Activated naive CD8-positive, alpha-beta T cell treated with anti-CD3 and anti-CD28 coated beads, Interleukin-2, amount 10 ng/mL, durations not matched to agents 7 days and 5 days (primary cell): ENCODE measurements around the gene CIB4. TPM values are rescaled to one million over a fixed set of nuclear protein-coding genes. Genes with fewer than 3 reads are reported as not detected.
A peak's percentile ranks its signal among the peaks of the same experiment; 100 is the strongest.

Source experiments
- ATAC-seq: fragments of 150-1000 bp; cut with Tn5 transposase; one replicate; pipeline ENCODE4 v1.10.0; 2021; ENCODE audit warnings: low read depth, moderate library complexity
- POLR2A ChIA-PET: fragments of 350-600 bp; sonication (Branson Sonifier 250); formaldehyde crosslinking; loops from one replicate; lab custom pipeline; 2021; ENCODE audit warnings: antibody characterized with exemption; lab: Charles Lee
- DNase-seq: peaks from one replicate; pipeline ENCODE4 v3.0.0; 2021
- H3K27ac Mint-ChIP-seq: one replicate; pipeline ENCODE4 v1.8.0; 2022; ENCODE audit warnings: mild to moderate bottlenecking, mixed read lengths
- H3K27me3 Mint-ChIP-seq: one replicate; pipeline ENCODE4 v1.8.0; 2022; ENCODE audit warnings: mild to moderate bottlenecking, moderate library complexity, mixed read lengths
- H3K36me3 Mint-ChIP-seq: one replicate; pipeline ENCODE4 v1.8.0; 2021; ENCODE audit warnings: mild to moderate bottlenecking, mixed read lengths
- H3K4me1 Mint-ChIP-seq: one replicate; pipeline ENCODE4 v1.8.0; 2021; ENCODE audit warnings: mixed read lengths
- H3K4me3 Mint-ChIP-seq: one replicate; pipeline ENCODE4 v1.8.0; 2022; ENCODE audit warnings: mild to moderate bottlenecking, moderate library complexity, mixed read lengths
- H3K9me3 Mint-ChIP-seq: one replicate; pipeline ENCODE4 v1.8.0; 2021; ENCODE audit warnings: mixed read lengths
- total RNA-seq, 2 experiments: library from RNA; stranded (reverse); gene quantifications; one replicate each; pipeline ENCODE4 v1.2.3, GENCODE V29; 2021

Gene CIB4
- total RNA-seq, 2 experiments from 2014 or later, result not detected

GRCh38 chr2:26581266-26581990 lies 59.7 kb downstream of the CIB4 start:
- POLR2A ChIA-PET, result no interaction called here
- ATAC-seq (no peak), DNase-seq (no peak)
- Mint-ChIP-seq H3K27ac (no peak overlapping the region), H3K27me3 (peaks cover 20% of the 10 kb centered on the region), H3K4me1 (peaks cover 4% of the 10 kb centered on the region), H3K4me3 (no peak overlapping the region), H3K36me3 (no peaks in the 10 kb centered on the region), H3K9me3 (no peaks in the 10 kb centered on the region)

GRCh38 chr2:26580751-26581150 lies 60.4 kb downstream of the CIB4 start:
- no peaks in the 10 kb centered on the region for H3K9me3 Mint-ChIP-seq
- no peak for ATAC-seq
- H3K36me3 Mint-ChIP-seq, result no peaks in the 10 kb centered on the region
- peaks cover 4% of the 10 kb centered on the region for H3K4me1 Mint-ChIP-seq
- H3K27ac Mint-ChIP-seq, result no peak overlapping the region
- DNase-seq, result no peak
- POLR2A ChIA-PET, result no interaction called here
- H3K27me3 Mint-ChIP-seq, result peaks cover 16% of the 10 kb centered on the region
- no peak overlapping the region for H3K4me3 Mint-ChIP-seq

GRCh38 chr2:26580151-26580550 lies 61.0 kb downstream of the CIB4 start:
- H3K36me3 Mint-ChIP-seq, result no peaks in the 10 kb centered on the region
- no peak overlapping the region for H3K27ac Mint-ChIP-seq
- ATAC-seq (no peak), DNase-seq (no peak)
- POLR2A ChIA-PET, result no interaction called here
- H3K27me3 Mint-ChIP-seq, result peaks cover 16% of the 10 kb centered on the region
- H3K4me3 Mint-ChIP-seq, result no peak overlapping the region
- no peaks in the 10 kb centered on the region for H3K9me3 Mint-ChIP-seq
- H3K4me1 Mint-ChIP-seq, result peaks cover 4% of the 10 kb centered on the region

- no peaks in the 10 kb centered on the region for H3K9me3 Mint-ChIP-seq
- peaks cover 4% of the 10 kb centered on the region for H3K4me1 Mint-ChIP-seq
- POLR2A ChIA-PET, result interaction anchor here (0.6 kb wide), 1 partner anchor 360 kb away, joined by 3 read pairs; no protein-coding TSS in a partner anchor
- no peak overlapping the region for H3K4me3 Mint-ChIP-seq
- H3K27ac Mint-ChIP-seq, result no peak overlapping the region
- H3K27me3 Mint-ChIP-seq, result peaks cover 16% of the 10 kb centered on the region
- DNase-seq (no peak), ATAC-seq (no peak)
- H3K36me3 Mint-ChIP-seq, result no peaks in the 10 kb centered on the region
These were observed 61.5 kb downstream of the CIB4 start for GRCh38 chr2:26579723-26580040.

GRCh38 chr2:26579025-26579722 lies 62.0 kb downstream of the CIB4 start:
- Mint-ChIP-seq H3K27ac (no peak overlapping the region), H3K9me3 (no peaks in the 10 kb centered on the region), H3K4me3 (no peak overlapping the region), H3K27me3 (peaks cover 16% of the 10 kb centered on the region), H3K36me3 (no peaks in the 10 kb centered on the region), H3K4me1 (peaks cover 4% of the 10 kb centered on the region)
- ATAC-seq (no peak), DNase-seq (no peak)
- POLR2A ChIA-PET, result interaction anchor here (0.6 kb wide), 1 partner anchor 360 kb away, joined by 3 read pairs; no protein-coding TSS in a partner anchor

- H3K9me3 Mint-ChIP-seq, result no peaks in the 10 kb centered on the region
- no peak overlapping the region for H3K27ac Mint-ChIP-seq
- no peak for DNase-seq
- POLR2A ChIA-PET, result no interaction called here
- peaks cover 16% of the 10 kb centered on the region for H3K27me3 Mint-ChIP-seq
- H3K4me1 Mint-ChIP-seq, result peaks cover 4% of the 10 kb centered on the region
- no peak overlapping the region for H3K4me3 Mint-ChIP-seq
- no peaks in the 10 kb centered on the region for H3K36me3 Mint-ChIP-seq
- ATAC-seq, result no peak
These were observed 62.6 kb downstream of the CIB4 start for GRCh38 chr2:26578581-26578980.

GRCh38 chr2:26578113-26578458 lies 63.1 kb downstream of the CIB4 start:
- H3K27me3 Mint-ChIP-seq, result peaks cover 16% of the 10 kb centered on the region
- no peaks in the 10 kb centered on the region for H3K9me3 Mint-ChIP-seq
- POLR2A ChIA-PET, result no interaction called here
- no peak for ATAC-seq
- H3K36me3 Mint-ChIP-seq, result no peaks in the 10 kb centered on the region
- H3K4me3 Mint-ChIP-seq, result no peak overlapping the region
- no peak overlapping the region for H3K27ac Mint-ChIP-seq
- DNase-seq, result no peak
- H3K4me1 Mint-ChIP-seq, result peaks cover 4% of the 10 kb centered on the region

- Mint-ChIP-seq H3K4me1 (peaks cover 4% of the 10 kb centered on the region), H3K36me3 (no peaks in the 10 kb centered on the region), H3K27ac (no peak overlapping the region), H3K9me3 (no peaks in the 10 kb centered on the region), H3K27me3 (peaks cover 16% of the 10 kb centered on the region), H3K4me3 (no peak overlapping the region)
- ATAC-seq (peak; percentile 79), DNase-seq (peak; percentile 72)
- POLR2A ChIA-PET, result no interaction called here
These were observed 63.6 kb downstream of the CIB4 start for GRCh38 chr2:26577442-26578112.

- no peaks in the 10 kb centered on the region for H3K36me3 Mint-ChIP-seq
- no peaks in the 10 kb centered on the region for H3K9me3 Mint-ChIP-seq
- H3K27me3 Mint-ChIP-seq, result peaks cover 21% of the 10 kb centered on the region
- DNase-seq (peak; percentile 24), ATAC-seq (no peak)
- no peak overlapping the region for H3K4me3 Mint-ChIP-seq
- peaks cover 4% of the 10 kb centered on the region for H3K4me1 Mint-ChIP-seq
- POLR2A ChIA-PET, result no interaction called here
- H3K27ac Mint-ChIP-seq, result no peak overlapping the region
These were observed 64.4 kb downstream of the CIB4 start for GRCh38 chr2:26576565-26577441.

GRCh38 chr2:26575836-26576564 lies 65.2 kb downstream of the CIB4 start:
- Mint-ChIP-seq H3K4me1 (peaks cover 4% of the 10 kb centered on the region), H3K27me3 (peaks cover 14% of the 10 kb centered on the region), H3K9me3 (no peaks in the 10 kb centered on the region), H3K4me3 (no peak overlapping the region), H3K36me3 (no peaks in the 10 kb centered on the region), H3K27ac (no peak overlapping the region)
- POLR2A ChIA-PET, result no interaction called here
- no peak for DNase-seq
- ATAC-seq, result no peak

- ATAC-seq (no peak), DNase-seq (no peak)
- Mint-ChIP-seq H3K36me3 (no peaks in the 10 kb centered on the region), H3K9me3 (no peaks in the 10 kb centered on the region), H3K27me3 (peaks cover 16% of the 10 kb centered on the region), H3K4me1 (peaks cover 4% of the 10 kb centered on the region), H3K4me3 (no peak overlapping the region), H3K27ac (no peak overlapping the region)
- POLR2A ChIA-PET, result no interaction called here
These were observed 66.1 kb downstream of the CIB4 start for GRCh38 chr2:26574900-26575560.

GRCh38 chr2:26574066-26574899 lies 66.9 kb downstream of the CIB4 start:
- POLR2A ChIA-PET, result no interaction called here
- Mint-ChIP-seq H3K4me3 (no peak overlapping the region), H3K4me1 (peaks cover 4% of the 10 kb centered on the region), H3K36me3 (no peaks in the 10 kb centered on the region), H3K9me3 (no peaks in the 10 kb centered on the region), H3K27me3 (peaks cover 16% of the 10 kb centered on the region), H3K27ac (no peak overlapping the region)
- ATAC-seq (no peak), DNase-seq (no peak)
